Fibroblast of lung (primary cell): ENCODE data around the gene ANKRD16. TPM values are rescaled to one million over a fixed set of nuclear protein-coding genes. Genes with fewer than 3 reads are reported as not detected.

ENCODE experiments used
- DNase-seq, 2 donors: peaks; one replicate each; pipeline versions ENCODE4 v3.0.0 to v3.0.0-alpha.2; 2010; ENCODE audit warnings: low read depth in 2 of 2
- H2AFZ ChIP-seq: 2 replicates; pipeline ENCODE4 v1.5.1; 2012; ENCODE audit warnings: low read length, control low read depth, inconsistent platforms
- H3K27ac ChIP-seq: 2 replicates; pipeline ENCODE4 v1.5.1; 2011; ENCODE audit warnings: low read length, control low read depth; ENCODE audit not compliant: insufficient read depth
- H3K27me3 ChIP-seq: 2 replicates; pipeline ENCODE4 v1.5.1; 2011; ENCODE audit warnings: mild to moderate bottlenecking, low read length; ENCODE audit not compliant: control insufficient read depth, insufficient read depth
- H3K36me3 ChIP-seq: 2 replicates; pipeline ENCODE4 v1.5.1; 2011; ENCODE audit warnings: low read length; ENCODE audit not compliant: control insufficient read depth, insufficient read depth
- H3K4me1 ChIP-seq: 2 replicates; pipeline ENCODE4 v1.5.1; 2011; ENCODE audit warnings: low read length; ENCODE audit not compliant: control insufficient read depth, insufficient read depth; ENCODE audit errors: extremely low read depth
- H3K4me2 ChIP-seq: 2 replicates; pipeline ENCODE4 v1.5.1; 2011; ENCODE audit warnings: low read length, control low read depth; ENCODE audit not compliant: insufficient read depth; ENCODE audit errors: extremely low read depth
- H3K4me3 ChIP-seq, 4 experiments: fragments of 200-600 bp in 1 of 4; sonication (generic) in 1 of 4; replicated peaks in 1 of 4; 2 replicates each; pipeline ENCODE4 v1.5.1; 2011 to 2016; ENCODE audit warnings: low read length in 4 of 4, low read depth in 3 of 4, mild to moderate bottlenecking in 3 of 4, control low read depth in 2 of 4, inconsistent platforms in 1 of 4, mixed read lengths in 1 of 4; ENCODE audit not compliant: insufficient read depth in 1 of 4; ENCODE audit errors: control extremely low read depth in 1 of 4
- H3K79me2 ChIP-seq: 2 replicates; pipeline ENCODE4 v1.5.1; 2012; ENCODE audit warnings: mild to moderate bottlenecking, low read length, inconsistent platforms; ENCODE audit not compliant: control insufficient read depth, insufficient read depth
- H3K9ac ChIP-seq: 2 replicates; pipeline ENCODE4 v1.5.1; 2011; ENCODE audit warnings: mild to moderate bottlenecking, low read length, control low read depth; ENCODE audit not compliant: insufficient read depth
- H3K9me3 ChIP-seq: 2 replicates; pipeline ENCODE4 v1.5.1; 2012; ENCODE audit warnings: low read depth, low read length; ENCODE audit not compliant: control insufficient read depth, insufficient read depth
- H4K20me1 ChIP-seq: 2 replicates; pipeline ENCODE4 v1.5.1; 2011; ENCODE audit warnings: low read length; ENCODE audit not compliant: control insufficient read depth, insufficient read depth; ENCODE audit errors: extremely low read depth
- CTCF ChIP-seq, 2 donors: IDR thresholded peaks in 1 of 2; conservative IDR thresholded peaks in 1 of 2; 1 replicate in 1 of 2; 2 replicates in 1 of 2; pipeline ENCODE4 v1.5.1; 2011 to 2012; ENCODE audit warnings: low read length in 2 of 2, control low read depth in 1 of 2, inconsistent platforms in 1 of 2, low read depth in 1 of 2, mild to moderate bottlenecking in 1 of 2
- EZH2 ChIP-seq: IDR thresholded peaks from 2 replicates; pipeline ENCODE4 v1.5.1; 2012; ENCODE audit warnings: low read length, control low read depth, mild to moderate bottlenecking; ENCODE audit errors: missing control alignments
- polyA plus RNA-seq, 2 donors: library from polyadenylated mRNA; depleted of rRNA in 1 of 2; stranded (reverse) in 1 of 2; unstranded in 1 of 2; fragments of >200 nt; gene quantifications; 2 replicates each; pipeline ENCODE4 v1.2.1, GENCODE V29; 2011 to 2012; ENCODE audit warnings: missing spikeins in 1 of 2
- total RNA-seq: library from RNA; depleted of rRNA; stranded (reverse); fragments of >200 nt; gene quantifications from 2 replicates; pipeline ENCODE4 v1.2.1, GENCODE V29; 2014

ANKRD16 gene
- total and polyA plus RNA-seq, 2 donors (not counting 1 experiment from before 2014, with no cell fraction given): 4.0 to 9.9 TPM

GRCh38 chr10:5894873-5895272 lies 5.2 kb upstream of the ANKRD16 start:
- Histone ChIP-seq H3K4me3 (no peak overlapping the region), H3K27me3 (no peaks in the 10 kb centered on the region), H3K9me3 (no peaks in the 10 kb centered on the region), H3K27ac (no peak overlapping the region), H4K20me1 (no peaks in the 10 kb centered on the region), H3K36me3 (peaks cover 12% of the 10 kb centered on the region), H3K4me2 (no peak overlapping the region), H2AFZ (no peak overlapping the region), H3K9ac (no peak overlapping the region), H3K4me1 (peaks cover 6% of the 10 kb centered on the region), H3K79me2 (peaks cover 48% of the 10 kb centered on the region)
- TF ChIP-seq CTCF (conservative IDR thresholded peaks at IDR 0.05 in 1 of 2, IDR thresholded peaks at IDR 0.05 in 1 of 2; ENCODE audit: low read depth in 1 of 2, low read length in 2 of 2): no peak
- TF ChIP-seq EZH2: no peak
- DNase-seq: no peak

GRCh38 chr10:5894403-5894802 lies 4.7 kb upstream of the ANKRD16 start:
- Histone ChIP-seq H3K4me2 (no peak overlapping the region), H3K36me3 (peaks cover 12% of the 10 kb centered on the region), H3K4me1 (peaks cover 6% of the 10 kb centered on the region), H3K9ac (no peak overlapping the region), H3K27ac (no peak overlapping the region), H2AFZ (no peak overlapping the region), H3K4me3 (no peak overlapping the region), H3K79me2 (peaks cover 48% of the 10 kb centered on the region), H4K20me1 (no peaks in the 10 kb centered on the region), H3K27me3 (no peaks in the 10 kb centered on the region), H3K9me3 (no peaks in the 10 kb centered on the region)
- TF ChIP-seq CTCF (conservative IDR thresholded peaks at IDR 0.05 in 1 of 2, IDR thresholded peaks at IDR 0.05 in 1 of 2; ENCODE audit: low read depth in 1 of 2, low read length in 2 of 2): no peak
- TF ChIP-seq EZH2: no peak
- DNase-seq: no peak

- Histone ChIP-seq H3K79me2 (peaks cover 56% of the 10 kb centered on the region), H3K27me3 (no peaks in the 10 kb centered on the region), H3K27ac (no peak overlapping the region), H4K20me1 (no peaks in the 10 kb centered on the region), H3K9me3 (no peaks in the 10 kb centered on the region), H3K4me3 (no peak overlapping the region), H3K36me3 (peaks cover 12% of the 10 kb centered on the region), H2AFZ (no peak overlapping the region), H3K4me2 (no peak overlapping the region), H3K9ac (no peak overlapping the region), H3K4me1 (peaks cover 6% of the 10 kb centered on the region)
- DNase-seq: no peak
- no peak for TF ChIP-seq EZH2
- TF ChIP-seq CTCF (conservative IDR thresholded peaks at IDR 0.05 in 1 of 2, IDR thresholded peaks at IDR 0.05 in 1 of 2; ENCODE audit: low read depth in 1 of 2, low read length in 2 of 2): no peak
Observed at GRCh38 chr10:5893321-5893720, 3.6 kb upstream of the ANKRD16 start.
